NK-92 (cell line): ENCODE results near the gene STX16.

Experiments
- DNase-seq: peaks from one replicate; lab custom pipeline; 2025; ENCODE audit not compliant: unreplicated experiment; lab: John Stamatoyannopoulos, UW

Gene STX16

GRCh38 chr20:58618351-58619076 lies 32.6 kb upstream of the STX16 start:
- DNase-seq, result no peak

GRCh38 chr20:58619077-58619863 lies 31.8 kb upstream of the STX16 start:
- no peak for DNase-seq

GRCh38 chr20:58619864-58620431 lies 31.1 kb upstream of the STX16 start:
- no peak for DNase-seq

GRCh38 chr20:58621906-58622548 lies 29.1 kb upstream of the STX16 start:
- DNase-seq, result no peak

- no peak for DNase-seq
Observed at GRCh38 chr20:58622671-58623578, 28.2 kb upstream of the STX16 start.

DNA sequence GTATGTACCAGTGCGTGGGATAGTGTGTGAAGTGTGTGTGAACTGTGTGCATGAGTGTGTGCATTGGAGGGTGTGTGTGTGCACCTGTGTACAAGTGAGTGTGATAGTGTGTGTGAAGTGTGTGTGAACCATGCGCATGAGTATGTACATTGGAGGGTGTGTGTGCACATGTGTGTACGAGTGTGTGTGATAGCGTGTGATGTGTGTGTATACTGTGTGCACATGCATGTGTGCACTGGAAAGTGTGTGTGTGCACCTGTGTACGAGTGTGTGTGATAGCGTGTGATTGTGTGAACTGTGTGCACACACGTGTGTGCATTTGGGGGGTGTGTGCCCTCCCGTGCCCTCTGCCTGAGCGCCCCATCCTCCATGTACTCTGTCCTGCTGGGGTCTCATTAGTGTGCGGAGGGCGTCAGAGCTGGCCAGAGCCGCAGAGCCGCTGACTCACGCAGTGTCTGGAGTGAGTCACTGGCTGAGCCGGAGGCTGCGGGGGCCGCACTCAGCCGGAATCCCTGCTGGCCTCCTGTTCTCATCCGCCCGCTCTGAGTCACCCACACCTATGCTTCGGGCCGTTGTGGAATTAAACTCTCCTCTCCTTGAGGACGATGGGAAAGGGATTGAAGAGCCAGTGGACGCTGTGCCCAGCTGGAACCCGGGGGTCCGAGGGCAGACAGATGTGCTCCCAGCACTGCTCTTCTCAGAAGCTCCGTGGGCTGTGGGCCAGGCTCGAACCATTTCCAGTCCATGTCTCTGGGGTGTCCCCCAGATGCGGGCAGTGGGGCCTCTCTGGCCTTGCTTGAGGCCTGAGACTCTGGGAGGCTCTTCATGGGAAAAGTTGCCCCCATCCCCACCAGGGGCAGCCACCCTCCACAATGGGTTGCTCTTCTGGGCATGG lies 27.3 kb upstream of the STX16 start:
- no peak for DNase-seq

- no peak for DNase-seq
Observed at GRCh38 chr20:58624687-58625086, 26.4 kb upstream of the STX16 start.

- no peak for DNase-seq
Observed at GRCh38 chr20:58625585-58625984, 25.5 kb upstream of the STX16 start.

DNA sequence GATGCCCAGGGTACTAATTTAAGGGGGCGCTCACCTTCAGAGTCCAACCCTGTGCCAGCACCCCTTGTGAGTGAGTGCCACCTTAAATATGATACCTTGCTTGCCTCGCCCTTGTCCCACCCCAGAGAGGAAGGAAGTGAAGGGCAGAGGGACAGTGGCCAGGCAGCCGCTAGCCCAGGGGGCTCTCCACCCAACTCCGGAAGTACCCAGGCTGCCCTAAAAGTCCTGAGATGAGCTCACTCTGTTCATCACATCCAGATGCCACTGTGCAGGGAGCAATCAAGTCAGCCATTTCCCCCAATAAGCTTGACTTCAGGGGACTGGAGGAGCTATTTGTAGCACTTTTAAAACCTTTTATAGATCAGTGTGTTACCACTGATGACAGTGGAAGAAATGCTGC lies 25.0 kb upstream of the STX16 start:
- DNase-seq, result no peak

- no peak for DNase-seq
Observed at GRCh38 chr20:58627212-58628072, 23.6 kb upstream of the STX16 start.

DNA sequence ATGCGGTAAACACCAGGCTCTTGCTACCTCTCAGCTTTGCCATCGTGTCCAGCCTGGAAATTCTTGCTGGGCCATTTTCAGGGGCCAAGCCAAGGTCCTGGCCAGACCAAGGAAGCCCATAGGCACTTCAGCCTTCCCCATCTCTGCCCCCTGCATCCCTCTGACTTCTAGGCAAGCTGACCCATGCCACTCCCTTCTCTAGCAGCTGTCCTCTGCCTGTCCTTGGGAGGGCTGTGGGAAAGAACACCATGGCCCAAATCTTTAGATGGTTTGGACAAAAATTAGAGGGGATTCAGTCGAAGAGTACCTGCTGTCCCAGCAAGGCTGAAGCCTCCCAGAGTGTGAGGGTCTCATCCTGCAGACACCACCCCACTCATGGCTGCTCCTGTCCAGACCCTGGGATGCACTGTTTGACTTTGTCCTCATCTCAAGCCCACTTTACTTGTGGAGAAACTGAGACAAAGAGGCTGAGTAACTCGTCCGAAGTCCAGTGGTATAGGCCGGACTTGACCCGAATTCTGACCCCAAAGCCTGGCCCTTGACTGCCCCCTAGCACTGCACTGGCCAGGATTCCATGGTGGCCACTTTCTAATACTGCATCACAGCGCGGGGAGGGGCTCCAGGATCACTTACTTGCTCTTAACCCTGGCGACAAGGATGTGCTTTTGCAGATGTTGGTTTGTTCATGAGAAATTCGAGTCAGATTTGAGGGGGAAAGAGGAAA lies 22.4 kb upstream of the STX16 start:
- DNase-seq, result no peak

GRCh38 chr20:58629215-58629580 lies 21.9 kb upstream of the STX16 start:
- no peak for DNase-seq

DNA sequence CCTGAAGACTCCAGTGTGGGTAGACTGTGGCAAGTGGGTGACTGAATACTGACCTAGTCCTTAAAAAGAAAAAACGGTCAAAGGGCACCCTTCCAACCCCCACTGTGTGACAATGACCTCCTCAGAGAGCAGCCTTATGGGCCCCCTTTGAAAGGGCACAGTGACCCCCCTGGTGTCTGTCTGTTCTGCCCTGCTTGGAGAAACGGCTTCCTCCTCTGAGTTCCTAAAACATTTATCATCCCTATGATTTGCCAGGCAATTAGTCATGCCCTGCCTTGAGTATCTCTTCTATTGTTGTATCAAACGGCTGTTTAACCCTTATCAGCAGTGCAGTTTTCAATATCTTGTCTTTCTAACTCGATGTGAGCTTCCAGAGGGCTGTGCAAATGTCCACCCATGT lies 21.0 kb upstream of the STX16 start:
- DNase-seq, result no peak

- no peak for DNase-seq
Observed at GRCh38 chr20:58633161-58634053, 17.7 kb upstream of the STX16 start.

- DNase-seq, result no peak
Observed at GRCh38 chr20:58634059-58634458, 17.0 kb upstream of the STX16 start.

- DNase-seq, result no peak
Observed at GRCh38 chr20:58634521-58635278, 16.4 kb upstream of the STX16 start.
